MCF 10A (cell line): ENCODE results near the gene CEMIP. TPM values are rescaled to one million over a fixed set of nuclear protein-coding genes. Genes with fewer than 3 reads are reported as not detected.

Experiments used
- BruUV-seq: library from RNA; stranded (reverse); fragments of 400-500 nt; replicated peaks from 2 replicates; lab custom pipeline; 2021; lab: Mats Ljungman, UMichigan
- CTCF ChIA-PET: fragments of 300-600 bp; sonication (Branson Sonifier 250); formaldehyde crosslinking; extraction: SDS; loops from one replicate; lab custom pipeline; 2021; ENCODE audit warnings: antibody characterized with exemption, inconsistent platforms; lab: Yijun Ruan, JAX
- POLR2A ChIA-PET: fragments of 300-600, 350-650 bp; sonication (Branson Sonifier 250); formaldehyde crosslinking; extraction: SDS; loops from one replicate; lab custom pipeline; 2020; ENCODE audit warnings: antibody characterized with exemption, inconsistent platforms; lab: Yijun Ruan, JAX
- DNase-seq: peaks from one replicate; pipeline ENCODE4 v3.0.0-alpha.2; 2018; ENCODE audit not compliant: unreplicated experiment
- H3K27ac Mint-ChIP-seq: one replicate; pipeline ENCODE4 v1.8.0; 2022; ENCODE audit warnings: mild to moderate bottlenecking, low read depth, mixed read lengths; ENCODE audit not compliant: unreplicated experiment
- H3K27me3 Mint-ChIP-seq: one replicate; pipeline ENCODE4 v1.8.0; 2022; ENCODE audit warnings: mixed read lengths; ENCODE audit not compliant: insufficient read depth, unreplicated experiment
- H3K36me3 Mint-ChIP-seq: one replicate; pipeline ENCODE4 v1.8.0; 2022; ENCODE audit warnings: mild to moderate bottlenecking, moderate library complexity, mixed read lengths; ENCODE audit not compliant: insufficient read depth, unreplicated experiment
- H3K4me1 Mint-ChIP-seq: one replicate; pipeline ENCODE4 v1.8.0; 2022; ENCODE audit warnings: mixed read lengths; ENCODE audit not compliant: insufficient read depth, unreplicated experiment
- H3K4me3 Mint-ChIP-seq: one replicate; pipeline ENCODE4 v1.8.0; 2022; ENCODE audit warnings: mild to moderate bottlenecking, moderate library complexity, mixed read lengths; ENCODE audit not compliant: unreplicated experiment
- H3K9me3 Mint-ChIP-seq: one replicate; pipeline ENCODE4 v1.8.0; 2022; ENCODE audit warnings: mixed read lengths; ENCODE audit not compliant: unreplicated experiment
- intact Hi-C: fragments of 100-400 bp; cut with micrococcal nuclease; formaldehyde crosslinking; loops from 2 replicates; pipeline ENCODE4 v1.14.1; 2022
- total RNA-seq: library from RNA; stranded (reverse); gene quantifications from 2 replicates; pipeline ENCODE4 v1.2.3, GENCODE V29; 2022
- TF ChIP-seq, protein P1 (sequence below): fragments of 200-600 bp; IDR thresholded peaks from one replicate; pipeline ENCODE4 v1.8.0; 2022; ENCODE audit warnings: antibody characterized with exemption, mild to moderate bottlenecking; ENCODE audit not compliant: unreplicated experiment

The CEMIP gene
- total RNA-seq, 1 experiment from 2014 or later, result 0.14 TPM

DNA sequence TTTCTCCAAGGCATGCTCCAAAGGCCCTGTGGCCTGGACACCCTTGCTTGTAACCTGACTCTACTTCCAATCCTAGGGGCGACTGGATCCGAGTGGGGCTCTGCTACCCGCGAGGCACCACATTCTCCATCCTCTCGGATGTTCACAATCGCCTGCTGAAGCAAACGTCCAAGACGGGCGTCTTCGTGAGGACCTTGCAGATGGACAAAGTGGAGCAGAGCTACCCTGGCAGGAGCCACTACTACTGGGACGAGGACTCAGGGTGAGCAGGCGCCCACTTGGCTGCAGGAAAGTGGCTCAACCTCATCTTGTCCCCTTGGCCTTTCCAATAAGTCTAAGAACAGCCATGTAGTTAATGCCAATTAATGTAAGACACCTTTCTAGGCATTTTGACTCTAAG is 158.5 kb downstream of the CEMIP start:
- H3K9me3 Mint-ChIP-seq, result no peaks in the 10 kb centered on the region
- CTCF ChIA-PET, result interaction anchor here (0.6 to 2.9 kb wide), 4 partner anchors 51 to 470 kb away, joined by 3 to 10 read pairs (median 3); partner anchors contain the start of gene CEMIP
- BruUV-seq, result no TSS peak
- H3K27ac Mint-ChIP-seq, result no peak overlapping the region
- intact Hi-C loops, result no loop called here
- DNase-seq, result no peak
- H3K4me3 Mint-ChIP-seq, result no peak overlapping the region
- peaks cover 9% of the 10 kb centered on the region for H3K4me1 Mint-ChIP-seq
- POLR2A ChIA-PET, result no interaction called here
- H3K36me3 Mint-ChIP-seq, result no peaks in the 10 kb centered on the region
- TF ChIP-seq, protein P1, sequence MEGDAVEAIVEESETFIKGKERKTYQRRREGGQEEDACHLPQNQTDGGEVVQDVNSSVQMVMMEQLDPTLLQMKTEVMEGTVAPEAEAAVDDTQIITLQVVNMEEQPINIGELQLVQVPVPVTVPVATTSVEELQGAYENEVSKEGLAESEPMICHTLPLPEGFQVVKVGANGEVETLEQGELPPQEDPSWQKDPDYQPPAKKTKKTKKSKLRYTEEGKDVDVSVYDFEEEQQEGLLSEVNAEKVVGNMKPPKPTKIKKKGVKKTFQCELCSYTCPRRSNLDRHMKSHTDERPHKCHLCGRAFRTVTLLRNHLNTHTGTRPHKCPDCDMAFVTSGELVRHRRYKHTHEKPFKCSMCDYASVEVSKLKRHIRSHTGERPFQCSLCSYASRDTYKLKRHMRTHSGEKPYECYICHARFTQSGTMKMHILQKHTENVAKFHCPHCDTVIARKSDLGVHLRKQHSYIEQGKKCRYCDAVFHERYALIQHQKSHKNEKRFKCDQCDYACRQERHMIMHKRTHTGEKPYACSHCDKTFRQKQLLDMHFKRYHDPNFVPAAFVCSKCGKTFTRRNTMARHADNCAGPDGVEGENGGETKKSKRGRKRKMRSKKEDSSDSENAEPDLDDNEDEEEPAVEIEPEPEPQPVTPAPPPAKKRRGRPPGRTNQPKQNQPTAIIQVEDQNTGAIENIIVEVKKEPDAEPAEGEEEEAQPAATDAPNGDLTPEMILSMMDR, result no peak
- no peaks in the 10 kb centered on the region for H3K27me3 Mint-ChIP-seq

DNA sequence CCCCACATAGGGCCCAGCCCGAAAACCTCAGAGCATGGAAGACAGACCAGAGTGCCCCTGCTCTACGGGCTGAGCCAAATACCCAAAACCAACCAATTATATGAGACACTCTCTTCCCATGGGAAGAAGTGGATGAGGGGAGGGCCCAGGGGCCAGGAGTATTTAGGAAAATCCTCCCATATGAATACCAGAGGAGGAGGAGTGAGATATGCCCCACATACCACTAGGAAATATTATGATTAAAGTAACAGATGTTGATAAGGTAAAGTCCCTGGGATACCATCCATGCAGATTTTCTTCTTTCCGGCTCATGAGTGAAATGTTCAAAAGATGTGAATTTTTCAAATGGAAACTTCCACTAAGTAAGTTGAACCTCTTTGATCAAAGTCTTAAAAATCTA is 160.0 kb downstream of the CEMIP start:
- Mint-ChIP-seq H3K9me3 (no peaks in the 10 kb centered on the region), H3K4me3 (no peak overlapping the region), H3K27me3 (no peaks in the 10 kb centered on the region), H3K36me3 (no peaks in the 10 kb centered on the region), H3K27ac (no peak overlapping the region), H3K4me1 (peaks cover 9% of the 10 kb centered on the region)
- DNase-seq, result no peak
- intact Hi-C loops, result no loop called here
- TF ChIP-seq, protein P1, result no peak
- ChIA-PET POLR2A (interaction anchor here (1.0 kb wide), 1 partner anchor 16 kb away, joined by 3 read pairs; no protein-coding TSS in a partner anchor), CTCF (interaction anchor here (0.9 to 2.9 kb wide), 2 partner anchors 12 to 160 kb away, joined by 4 to 10 read pairs; partner anchors contain the start of gene CEMIP)
- BruUV-seq, result no TSS peak

DNA sequence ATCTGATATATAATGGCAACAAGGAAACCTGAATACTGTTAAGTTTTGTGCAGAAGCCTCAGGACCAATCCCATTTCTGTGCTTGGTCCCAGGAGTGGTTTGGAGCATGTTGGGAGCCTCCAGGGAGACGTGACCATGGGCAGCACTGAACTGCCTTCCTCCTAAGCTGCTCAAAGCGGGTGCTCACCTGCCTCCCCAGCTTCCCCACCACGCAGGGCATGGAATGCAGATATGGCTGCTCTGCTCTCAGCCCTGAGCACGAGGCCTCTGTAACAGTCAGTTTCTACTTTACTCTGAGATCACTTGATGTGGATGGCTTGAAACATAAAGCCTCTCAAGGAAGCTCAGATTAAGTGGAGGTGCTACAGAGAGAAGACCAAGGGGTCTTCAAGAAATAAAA is 161.2 kb downstream of the CEMIP start:
- H3K9me3 Mint-ChIP-seq, result no peaks in the 10 kb centered on the region
- CTCF ChIA-PET, result interaction anchor here (0.5 to 0.7 kb wide), 2 partner anchors 40 to 223 kb away, joined by 3 read pairs; no protein-coding TSS in a partner anchor
- BruUV-seq, result no TSS peak

DNA sequence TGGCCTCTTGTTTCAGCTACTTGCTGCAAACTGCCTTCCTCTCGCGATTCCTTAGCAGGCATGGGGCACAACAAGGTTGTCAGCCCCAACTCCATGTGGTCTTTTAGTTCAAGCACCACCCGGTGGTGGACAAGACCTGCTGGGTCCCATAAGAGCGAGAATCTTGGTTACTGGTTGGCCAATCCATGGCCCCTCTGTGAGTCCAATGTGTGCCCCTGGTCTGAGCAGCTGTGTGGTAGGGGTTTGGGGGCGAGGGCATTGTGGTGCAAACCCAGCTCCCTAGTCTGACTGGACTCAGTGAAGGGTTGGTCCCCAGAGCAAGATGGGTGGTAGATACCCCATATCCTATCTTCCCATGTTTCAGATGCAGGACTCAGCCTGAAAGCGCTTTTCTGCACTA is 161.7 kb downstream of the CEMIP start:
- intact Hi-C loops, result no loop called here
- no peak overlapping the region for H3K27ac Mint-ChIP-seq
- H3K36me3 Mint-ChIP-seq, result no peaks in the 10 kb centered on the region
- TF ChIP-seq, protein P1, result no peak
- H3K4me1 Mint-ChIP-seq, result no peaks in the 10 kb centered on the region
- no peaks in the 10 kb centered on the region for H3K9me3 Mint-ChIP-seq
- ChIA-PET CTCF (interaction anchor here (0.5 to 0.7 kb wide), 5 partner anchors 10 to 458 kb away, joined by 3 read pairs; no protein-coding TSS in a partner anchor), POLR2A (interaction anchor here (0.6 to 0.7 kb wide), 2 partner anchors 34 to 50 kb away, joined by 3 read pairs; no protein-coding TSS in a partner anchor)
- DNase-seq, result no peak
- no peak overlapping the region for H3K4me3 Mint-ChIP-seq
- no TSS peak for BruUV-seq
- H3K27me3 Mint-ChIP-seq, result no peaks in the 10 kb centered on the region

More for the DNA sequence above, 161.2 kb downstream of the CEMIP start:
- Mint-ChIP-seq H3K36me3 (no peaks in the 10 kb centered on the region), H3K4me1 (no peaks in the 10 kb centered on the region), H3K4me3 (no peak overlapping the region), H3K27me3 (no peaks in the 10 kb centered on the region), H3K27ac (no peak overlapping the region)
- TF ChIP-seq, protein P1, result no peak
- intact Hi-C loops, result no loop called here
- POLR2A ChIA-PET, result interaction anchor here (0.6 to 1.0 kb wide), 3 partner anchors 15 to 51 kb away, joined by 3 read pairs; no protein-coding TSS in a partner anchor
- DNase-seq, result no peak
